Lower lobe of right lung (tissue), 2 donors: ENCODE measurements around the gene HELZ. TPM values are rescaled to one million over a fixed set of nuclear protein-coding genes. Genes with fewer than 3 reads are reported as not detected.
A peak's percentile ranks its signal among the peaks of the same experiment; 100 is the strongest.
"Not testable (repeated sequence)": the region's sequence is repeated elsewhere in the genome, so short reads cannot be mapped to it uniquely, and the experiment has no call there.

ENCODE experiments used
- ATAC-seq, 2 donors: fragments of 200-7000 bp; cut with Tn5 transposase; one replicate each; pipeline ENCODE4 v1.9.1; 2020 to 2022; ENCODE audit warnings: mild to moderate bottlenecking in 2 of 2, moderate library complexity in 2 of 2
- DNase-seq: peaks from one replicate; pipeline ENCODE4 v3.0.0-alpha.2; 2020
- H3K27ac ChIP-seq: fragments of 200-600 bp; one replicate; pipeline ENCODE4 v1.8.0; 2022
- H3K27me3 ChIP-seq: fragments of 200-600 bp; one replicate; pipeline ENCODE4 v1.8.0; 2022; ENCODE audit warnings: low read depth
- H3K36me3 ChIP-seq: fragments of 200-600 bp; one replicate; pipeline ENCODE4 v1.8.0; 2022; ENCODE audit warnings: mild to moderate bottlenecking
- H3K4me1 ChIP-seq: fragments of 200-600 bp; one replicate; pipeline ENCODE4 v1.8.0; 2022
- H3K4me3 ChIP-seq: fragments of 200-600 bp; one replicate; pipeline ENCODE4 v1.8.0; 2022; ENCODE audit warnings: mild to moderate bottlenecking
- H3K9me3 ChIP-seq: fragments of 200-600 bp; one replicate; pipeline ENCODE4 v1.8.0; 2022
- CTCF ChIP-seq: fragments of 200-600 bp; IDR thresholded peaks from one replicate; pipeline ENCODE4 v1.8.0; 2022; ENCODE audit warnings: antibody characterized with exemption, mild to moderate bottlenecking
- intact Hi-C: fragments of 100-400 bp; cut with DNase I; formaldehyde crosslinking; loops from one replicate; pipeline ENCODE4 v1.11.0; 2022
- total RNA-seq: library from RNA; stranded (reverse); fragmentation: NEBNext Ultra II Directional; extraction: Animal tissue kit (Norgen Biotek cat#: 25700); gene quantifications from one replicate; pipeline ENCODE4 v1.2.1, GENCODE V29; 2021
- donor health status: DM: no; HTN: yes; CAD: no; lungs with severe emphysema.

The HELZ gene
- total RNA-seq, 1 donor from 2014 or later: 68.9 TPM

- H3K27ac ChIP-seq: no peak overlapping the region
- H3K27me3 ChIP-seq: no peaks in the 10 kb centered on the region
- ATAC-seq (no peak), DNase-seq (no peak)
- intact Hi-C loops: no loop called here
- no peaks in the 10 kb centered on the region for H3K4me1 ChIP-seq
- H3K9me3 ChIP-seq: no peaks in the 10 kb centered on the region
- no peak overlapping the region for H3K4me3 ChIP-seq
- no peaks in the 10 kb centered on the region for H3K36me3 ChIP-seq
- TF ChIP-seq CTCF: peak; percentile 21
Measured at GRCh38 chr17:67272312-67273047, 27.5 kb upstream of the HELZ start.

- H3K9me3 ChIP-seq, H3K27me3 ChIP-seq, H3K4me1 ChIP-seq, H3K27ac ChIP-seq, DNase-seq, H3K36me3 ChIP-seq, ATAC-seq, H3K4me3 ChIP-seq, intact Hi-C loops: not testable (repeated sequence)
Measured at GRCh38 chr17:67271187-67271586, 26.2 kb upstream of the HELZ start.

- no peak for ATAC-seq
- Histone ChIP-seq H3K27ac (no peak overlapping the region), H3K4me3 (no peak overlapping the region), H3K36me3 (no peaks in the 10 kb centered on the region), H3K27me3 (no peaks in the 10 kb centered on the region), H3K4me1 (no peaks in the 10 kb centered on the region), H3K9me3 (no peaks in the 10 kb centered on the region)
- intact Hi-C loops: no loop called here
- no peak for DNase-seq
- TF ChIP-seq CTCF: no peak
Measured at GRCh38 chr17:67270416-67270815, 25.4 kb upstream of the HELZ start.

GRCh38 chr17:67266496-67266895 lies 21.5 kb upstream of the HELZ start:
- Histone ChIP-seq H3K27ac (no peak overlapping the region), H3K9me3 (no peaks in the 10 kb centered on the region), H3K4me1 (no peaks in the 10 kb centered on the region), H3K4me3 (no peak overlapping the region), H3K36me3 (no peaks in the 10 kb centered on the region), H3K27me3 (no peaks in the 10 kb centered on the region)
- DNase-seq: no peak
- intact Hi-C loops: no loop called here
- ATAC-seq: no peak
- no peak for TF ChIP-seq CTCF

- Histone ChIP-seq H3K9me3 (no peaks in the 10 kb centered on the region), H3K27ac (no peak overlapping the region), H3K4me3 (no peak overlapping the region), H3K27me3 (no peaks in the 10 kb centered on the region), H3K4me1 (peaks cover 5% of the 10 kb centered on the region), H3K36me3 (no peaks in the 10 kb centered on the region)
- ATAC-seq (no peak), DNase-seq (no peak)
- TF ChIP-seq CTCF: no peak
- intact Hi-C loops: no loop called here
Measured at GRCh38 chr17:67265436-67266019, 20.5 kb upstream of the HELZ start.

GRCh38 chr17:67262435-67263117 lies 17.6 kb upstream of the HELZ start:
- intact Hi-C loops: no loop called here
- Histone ChIP-seq H3K27ac (no peak overlapping the region), H3K36me3 (no peaks in the 10 kb centered on the region), H3K27me3 (no peaks in the 10 kb centered on the region), H3K4me1 (peaks cover 32% of the 10 kb centered on the region), H3K9me3 (no peaks in the 10 kb centered on the region), H3K4me3 (no peak overlapping the region)
- DNase-seq (no peak), ATAC-seq (no peak)
- TF ChIP-seq CTCF: no peak
